ENCODE results near the gene TAB2. TPM values are rescaled to one million over a fixed set of nuclear protein-coding genes. Genes with fewer than 3 reads are reported as not detected.
"Not testable (repeated sequence)": the region's sequence is repeated elsewhere in the genome, so short reads cannot be mapped to it uniquely, and the experiment has no call there.

Gene TAB2
- total RNA-seq, 4 donors from 2014 or later = 48.2 to 84.6 (median 52.8) TPM

- Histone ChIP-seq H3K27me3 (no peaks in the 10 kb centered on the region), H3K9me3 (no peaks in the 10 kb centered on the region), H3K4me1 (peaks cover 0 to 39% (median 8%) of the 10 kb centered on the region in 4 donors), H3K27ac (no peak overlapping the region), H3K4me3 (no peak overlapping the region), H3K36me3 (peaks cover 0 to 15% (median 0%) of the 10 kb centered on the region in 3 donors)
- DNase-seq = no peak
- no peak for TF ChIP-seq CTCF (IDR thresholded peaks at IDR 0.05)
- no peak for TF ChIP-seq POLR2A (IDR thresholded peaks at IDR 0.05)
Observed at GRCh38 chr6:149456311-149457021, 139.0 kb downstream of the TAB2 start.

- TF ChIP-seq CTCF (IDR thresholded peaks at IDR 0.05) = no peak
- no peak for TF ChIP-seq POLR2A (IDR thresholded peaks at IDR 0.05)
- no peak overlapping the region for H3K4me3 ChIP-seq
Observed at GRCh38 chr6:149457316-149457884, 139.9 kb downstream of the TAB2 start.

GRCh38 chr6:149458196-149458595 lies 140.7 kb downstream of the TAB2 start:
- H3K36me3 ChIP-seq = peaks cover 0 to 17% (median 0%) of the 10 kb centered on the region in 3 donors
- no peak overlapping the region for H3K27ac ChIP-seq
- peaks cover 0 to 23% (median 8%) of the 10 kb centered on the region in 4 donors for H3K4me1 ChIP-seq
- TF ChIP-seq CTCF (IDR thresholded peaks at IDR 0.05) (no peak), POLR2A (IDR thresholded peaks at IDR 0.05) (no peak)
- DNase-seq = no peak
- H3K27me3 ChIP-seq = no peaks in the 10 kb centered on the region
- no peak overlapping the region for H3K4me3 ChIP-seq
- H3K9me3 ChIP-seq = no peaks in the 10 kb centered on the region

More at GRCh38 chr6:149457316-149457884, 139.9 kb downstream of the TAB2 start:
- no peak overlapping the region for H3K27ac ChIP-seq
- peaks cover 0 to 17% (median 0%) of the 10 kb centered on the region in 3 donors for H3K36me3 ChIP-seq
- H3K9me3 ChIP-seq = no peaks in the 10 kb centered on the region
- no peaks in the 10 kb centered on the region for H3K27me3 ChIP-seq
- no peak for DNase-seq
- H3K4me1 ChIP-seq = peaks cover 0 to 29% (median 8%) of the 10 kb centered on the region in 4 donors

- Histone ChIP-seq H3K4me3 (no peak overlapping the region), H3K9me3 (no peaks in the 10 kb centered on the region), H3K36me3 (peaks cover 0 to 17% (median 0%) of the 10 kb centered on the region in 3 donors), H3K27me3 (no peaks in the 10 kb centered on the region), H3K4me1 (peaks cover 0 to 17% (median 4%) of the 10 kb centered on the region in 4 donors), H3K27ac (no peak overlapping the region)
- no peak for DNase-seq
- TF ChIP-seq CTCF (IDR thresholded peaks at IDR 0.05) (no peak), POLR2A (IDR thresholded peaks at IDR 0.05) (no peak)
Observed at GRCh38 chr6:149458806-149459205, 141.3 kb downstream of the TAB2 start.

GRCh38 chr6:149459761-149460160 lies 142.2 kb downstream of the TAB2 start:
- H3K4me1 ChIP-seq = peaks cover 0 to 7% (median 2%) of the 10 kb centered on the region in 4 donors
- no peak for DNase-seq
- H3K36me3 ChIP-seq = peaks cover 0 to 17% (median 0%) of the 10 kb centered on the region in 3 donors
- H3K4me3 ChIP-seq = no peak overlapping the region
- H3K9me3 ChIP-seq = no peaks in the 10 kb centered on the region
- no peak overlapping the region for H3K27ac ChIP-seq
- TF ChIP-seq CTCF (IDR thresholded peaks at IDR 0.05) = no peak
- TF ChIP-seq POLR2A (IDR thresholded peaks at IDR 0.05) = no peak
- H3K27me3 ChIP-seq = no peaks in the 10 kb centered on the region

- DNase-seq, H3K27me3 ChIP-seq, H3K27ac ChIP-seq, H3K4me1 ChIP-seq, H3K4me3 ChIP-seq, H3K9me3 ChIP-seq: not testable (repeated sequence)
- peaks cover 0 to 17% (median 0%) of the 10 kb centered on the region in 3 donors for H3K36me3 ChIP-seq
Observed at GRCh38 chr6:149460249-149460648, 142.7 kb downstream of the TAB2 start.
